HG03039 (cell line): ENCODE data around the gene PRPF40A.

Experiments
- ATAC-seq: cut with Tn5 transposase; IDR thresholded peaks from one replicate; pipeline ENCODE4 v1.9.1; 2021; ENCODE audit warnings: mild to moderate bottlenecking, moderate library complexity; ENCODE audit not compliant: unreplicated experiment

PRPF40A gene

GRCh38 chr2:152655880-152656279, 61.4 kb downstream of the PRPF40A start:
- no peak for ATAC-seq

GRCh38 chr2:152651834-152652233, 65.4 kb downstream of the PRPF40A start:
- ATAC-seq, result no peak

DNA sequence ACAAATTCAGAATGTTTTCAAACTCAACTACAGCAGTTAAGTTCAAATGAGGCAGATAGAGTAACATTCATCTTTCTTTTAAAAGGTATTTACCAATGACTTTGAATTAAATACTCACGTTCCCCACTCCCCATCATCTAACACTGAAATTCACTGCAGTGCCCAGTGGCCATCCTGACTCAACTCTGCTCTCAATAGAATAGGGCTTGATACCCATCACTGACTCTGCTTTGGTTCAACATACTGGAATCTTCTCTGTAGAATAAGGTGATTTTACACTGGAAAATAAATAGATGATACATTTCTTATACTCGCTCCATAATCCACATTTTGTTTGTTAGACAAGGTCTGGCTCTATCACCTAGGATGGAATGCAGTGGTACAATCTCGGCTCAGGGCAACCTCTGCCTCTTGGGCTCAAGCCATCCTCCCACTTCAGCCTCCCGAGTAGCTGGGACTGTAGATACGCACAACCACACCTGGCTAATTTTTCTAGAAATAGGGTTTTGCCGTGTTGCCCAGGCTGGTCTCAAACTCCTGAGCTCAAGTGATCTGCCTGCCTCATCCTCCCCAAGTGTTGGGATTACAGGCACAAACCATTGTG, 66.4 kb downstream of the PRPF40A start:
- no peak for ATAC-seq

GRCh38 chr2:152649997-152650396, 67.3 kb downstream of the PRPF40A start:
- ATAC-seq, result no peak

DNA sequence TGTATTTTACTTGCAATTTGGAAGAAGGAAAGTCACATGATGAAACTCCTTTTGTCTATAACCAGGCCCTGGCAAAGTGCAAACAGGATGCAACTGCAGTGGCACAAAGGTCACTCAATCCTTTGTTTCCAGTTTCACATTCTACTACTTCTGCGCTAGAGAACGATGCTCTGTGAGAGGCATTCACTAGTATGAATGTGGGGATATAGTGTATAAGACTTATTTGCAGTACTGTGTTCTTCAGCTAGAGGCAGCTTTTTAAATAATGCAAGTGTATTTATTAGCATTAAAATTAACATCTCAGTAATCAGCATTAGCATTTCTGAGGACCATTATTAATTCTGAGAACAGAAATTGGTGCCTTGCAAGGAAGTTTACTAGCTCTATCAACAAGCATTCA, 68.9 kb downstream of the PRPF40A start:
- no peak for ATAC-seq

GRCh38 chr2:152647552-152647951, 69.7 kb downstream of the PRPF40A start:
- ATAC-seq, result no peak

DNA sequence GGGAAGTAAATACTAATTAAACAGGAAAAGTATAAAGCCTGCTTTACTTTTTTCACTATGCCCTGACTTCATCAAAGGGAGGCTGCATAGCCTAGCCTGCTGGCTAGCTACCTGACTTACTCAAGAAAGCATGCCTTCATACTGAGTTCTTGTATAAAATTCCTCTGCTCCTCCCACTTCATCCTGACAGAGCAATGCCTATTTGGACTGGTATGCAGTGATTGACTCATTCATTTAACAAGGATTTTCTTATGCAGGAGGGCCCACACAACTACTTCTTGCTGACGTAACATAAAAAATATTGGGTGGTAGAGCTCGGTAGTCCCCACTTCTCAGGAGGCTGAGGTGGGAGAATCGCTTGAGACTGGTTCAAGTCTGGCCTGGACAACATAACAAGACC, 70.5 kb downstream of the PRPF40A start:
- ATAC-seq, result no peak

DNA sequence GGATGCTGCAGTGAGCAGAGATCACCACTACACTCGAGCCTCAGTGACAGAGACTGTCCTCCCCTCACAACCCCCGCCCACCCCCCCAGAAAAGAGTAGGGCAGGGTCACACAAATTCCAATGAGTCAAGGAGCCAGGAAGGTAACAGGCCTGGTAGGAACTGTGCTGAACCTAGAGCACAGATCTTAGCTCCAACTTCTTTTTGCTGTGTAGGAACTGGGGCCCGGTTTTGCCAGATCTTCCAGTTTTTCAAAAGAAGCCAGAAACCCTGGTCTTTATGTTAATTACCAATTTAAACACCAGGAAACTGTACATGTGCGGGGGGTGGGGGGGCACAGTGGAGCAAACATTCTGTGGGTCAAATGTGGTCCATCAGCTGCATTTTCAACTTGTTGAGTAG, 71.0 kb downstream of the PRPF40A start:
- ATAC-seq, result no peak

- no peak for ATAC-seq
Measured at GRCh38 chr2:152644189-152644873, 72.9 kb downstream of the PRPF40A start.

- no peak for ATAC-seq
Measured at GRCh38 chr2:152638590-152638989, 78.7 kb downstream of the PRPF40A start.

DNA sequence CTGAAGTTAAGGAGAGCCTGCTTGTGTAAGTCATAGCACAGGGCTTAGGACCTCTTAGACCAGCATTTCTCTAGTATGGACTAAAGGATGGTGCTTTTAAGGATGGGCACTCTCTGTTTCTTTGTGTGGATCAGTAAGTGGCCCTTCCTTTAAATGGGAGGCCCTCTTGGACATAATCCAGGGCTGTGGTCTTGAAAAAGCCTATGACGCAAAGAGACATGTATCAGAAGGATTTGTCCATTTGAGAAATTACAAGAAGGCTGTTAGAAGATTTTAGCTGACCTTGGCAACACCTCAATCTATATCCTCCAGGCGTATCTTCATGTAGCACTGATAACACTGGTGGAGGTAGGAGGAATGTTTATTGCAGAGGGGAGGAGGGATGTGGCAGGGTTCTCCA, 79.2 kb downstream of the PRPF40A start:
- no peak for ATAC-seq

DNA sequence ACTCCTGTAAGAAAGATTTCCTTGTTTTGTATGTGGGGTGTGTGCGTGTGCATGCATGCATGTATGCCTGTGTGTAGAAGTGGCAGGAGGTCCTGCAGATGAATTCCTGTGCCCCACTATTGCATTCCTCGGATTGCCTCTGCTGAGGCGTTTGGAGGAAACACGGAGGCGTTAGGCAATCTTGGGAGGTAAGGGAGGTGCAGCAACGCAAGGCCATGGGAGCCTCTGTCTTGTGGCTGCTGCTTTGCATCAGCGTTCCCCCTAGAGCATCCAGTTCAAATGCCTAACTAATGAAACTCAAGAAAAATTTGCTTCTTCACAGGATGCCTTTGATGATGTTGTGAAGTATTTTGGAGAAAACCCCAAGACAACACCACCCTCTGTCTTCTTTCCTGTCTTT, 80.0 kb downstream of the PRPF40A start:
- ATAC-seq, result no peak

DNA sequence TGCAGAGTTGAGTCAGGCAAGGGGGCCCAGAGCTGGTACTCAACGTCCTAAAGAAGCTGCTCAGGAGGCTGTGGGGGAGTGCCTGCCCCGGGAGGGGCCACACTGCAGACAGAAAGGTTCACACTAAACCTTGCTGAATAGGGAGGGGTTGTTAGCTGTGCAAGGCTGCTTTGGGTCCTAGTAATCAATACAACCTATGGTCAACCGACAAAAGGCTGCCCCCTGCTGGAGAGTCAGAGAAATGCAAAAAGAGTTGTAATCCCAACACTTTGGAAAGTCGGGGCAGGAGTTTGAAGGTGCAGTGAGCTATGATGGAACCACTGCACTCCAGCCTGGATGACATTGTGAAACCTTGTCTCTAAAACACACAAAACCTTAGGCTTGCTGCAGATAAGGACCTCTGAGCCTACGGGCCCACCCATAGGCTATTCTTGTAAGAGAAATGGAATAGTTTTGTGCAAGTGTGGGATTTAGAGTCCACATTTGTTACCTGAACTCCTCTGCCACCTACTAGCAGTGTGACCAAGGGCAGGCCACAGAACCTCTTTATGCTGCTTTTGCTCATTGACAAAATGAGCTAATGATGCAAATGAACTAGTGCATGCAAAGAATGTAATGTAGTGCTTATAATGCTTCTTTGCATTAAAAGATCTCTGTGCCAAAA, 81.5 kb downstream of the PRPF40A start:
- ATAC-seq, result no peak

DNA sequence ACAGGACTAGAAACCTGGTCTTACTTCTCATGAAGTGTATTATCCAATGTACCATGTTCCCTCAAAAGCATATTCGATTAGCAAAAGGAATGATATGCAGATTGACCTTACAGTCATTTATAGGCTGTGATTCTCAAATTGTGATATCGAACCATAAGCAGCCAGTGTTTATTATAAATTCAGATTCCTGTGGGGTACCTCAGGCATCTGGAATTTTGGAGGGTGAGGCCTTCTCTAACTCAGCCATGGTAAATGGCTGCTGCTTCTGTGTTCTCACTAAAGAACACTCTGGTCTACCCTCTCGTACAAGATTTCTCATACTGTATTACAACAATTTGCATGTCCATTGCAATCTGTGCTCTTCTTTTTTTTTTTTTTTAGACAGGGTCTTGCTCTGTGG, 84.5 kb downstream of the PRPF40A start:
- no peak for ATAC-seq

DNA sequence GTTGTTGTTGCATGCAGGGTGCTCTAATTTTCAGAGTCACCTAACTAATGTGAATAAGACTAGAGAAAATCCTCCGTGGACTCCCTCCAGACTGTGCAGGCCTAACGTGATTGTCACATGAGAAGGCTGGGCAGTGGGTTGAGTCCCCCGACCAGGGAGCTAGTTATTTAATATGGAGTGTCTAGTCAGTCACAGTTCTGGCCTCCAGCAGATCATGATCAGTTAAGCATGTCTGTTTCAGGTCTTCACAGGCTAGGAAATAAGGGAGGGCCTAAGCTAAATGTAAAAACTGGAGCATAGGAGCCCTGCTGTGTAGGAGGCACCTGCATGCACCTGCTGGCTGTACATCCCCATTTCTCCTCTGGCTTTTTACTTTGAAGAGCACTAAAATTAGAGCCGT, 86.8 kb downstream of the PRPF40A start:
- no peak for ATAC-seq

- no peak for ATAC-seq
Measured at GRCh38 chr2:152629202-152629601, 88.1 kb downstream of the PRPF40A start.

DNA sequence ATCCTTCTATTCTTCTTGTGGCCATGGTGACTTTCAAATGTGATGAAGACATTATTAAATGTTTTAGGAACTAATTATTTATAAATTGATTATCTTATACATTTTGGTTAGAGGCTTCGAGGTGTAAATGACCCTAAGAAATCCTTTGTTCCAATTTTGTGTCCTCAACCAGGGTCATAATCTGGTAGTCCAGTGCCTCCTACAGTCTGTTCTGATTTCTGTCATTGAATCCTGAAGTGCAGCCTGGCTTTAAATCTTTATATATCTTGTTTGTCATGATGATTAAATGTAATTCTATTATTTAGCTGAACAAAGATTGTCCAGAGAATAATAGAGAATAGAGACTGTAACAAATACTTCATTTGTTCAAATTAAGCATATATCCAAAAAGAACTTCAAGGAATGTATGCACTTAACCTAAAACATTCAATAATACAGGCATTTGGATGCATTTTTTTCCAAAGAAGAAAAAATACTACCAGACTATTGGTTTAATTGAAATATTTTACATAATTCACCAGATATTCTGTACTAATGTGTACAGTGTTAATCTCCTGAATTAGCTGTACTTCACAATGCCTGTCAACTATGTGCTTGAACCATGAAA, 89.8 kb downstream of the PRPF40A start:
- ATAC-seq, result no peak

DNA sequence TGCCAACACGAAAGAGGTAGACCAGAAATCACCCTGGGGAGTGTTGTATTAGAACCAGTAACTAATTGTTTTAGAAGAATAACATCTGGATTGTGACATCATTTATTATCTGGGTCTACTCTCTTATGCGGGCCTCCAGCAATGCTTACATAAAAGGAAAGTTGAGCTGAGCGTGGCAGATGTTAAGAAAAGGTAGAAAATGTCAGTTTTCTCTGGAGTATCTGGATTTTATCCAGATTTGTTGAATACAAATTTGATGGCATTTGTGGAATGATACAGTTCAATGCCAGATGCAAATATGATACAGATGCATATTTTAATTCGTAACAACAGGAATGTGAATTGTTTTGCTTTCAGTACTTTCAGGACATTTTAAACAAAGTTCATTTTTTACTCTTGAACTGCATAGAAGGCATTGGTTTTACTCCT, 90.3 kb downstream of the PRPF40A start:
- no peak for ATAC-seq

DNA sequence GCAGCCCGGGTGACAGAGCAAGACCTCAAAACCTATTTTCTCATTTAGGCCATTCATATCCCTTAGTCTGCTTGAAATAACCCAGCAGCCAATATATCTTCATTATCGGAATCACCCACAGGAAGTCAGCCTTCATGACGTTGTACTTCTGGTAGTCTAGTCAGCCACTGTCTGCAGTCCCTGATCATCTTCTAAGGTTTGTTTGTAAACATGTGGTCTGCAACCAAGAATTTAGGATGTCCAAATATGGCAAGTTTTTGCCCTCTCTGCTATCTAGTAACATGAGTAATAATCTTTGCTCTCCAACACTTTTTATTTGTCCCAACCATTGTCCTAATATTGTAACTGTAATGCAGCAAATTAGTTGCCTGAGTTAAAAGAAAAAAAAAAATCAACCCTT, 92.5 kb downstream of the PRPF40A start:
- ATAC-seq, result no peak

DNA sequence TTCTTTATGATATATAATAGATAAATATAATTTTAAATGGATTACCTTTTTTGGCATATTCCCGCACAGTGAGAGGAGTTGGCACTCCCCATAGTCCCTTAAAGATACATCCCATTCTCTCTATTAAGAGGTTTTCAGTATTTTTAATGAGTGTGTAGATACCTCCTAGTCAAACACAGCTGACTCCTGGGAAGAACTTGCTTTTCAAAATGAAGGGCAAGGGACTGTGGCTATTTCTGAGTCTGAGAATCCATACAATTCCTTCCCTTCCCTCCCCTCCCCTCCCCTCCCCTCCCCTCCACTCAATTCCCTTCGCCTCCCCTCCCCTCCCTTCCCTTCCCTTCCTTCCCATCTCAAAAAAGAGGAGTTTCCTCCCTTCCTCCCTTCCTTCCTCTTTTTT, 93.5 kb downstream of the PRPF40A start:
- no peak for ATAC-seq

- no peak for ATAC-seq
Measured at GRCh38 chr2:152623076-152623740, 94.1 kb downstream of the PRPF40A start.
